Panc1 (cell line): ENCODE results near the gene POC5. TPM values are rescaled to one million over a fixed set of nuclear protein-coding genes. Genes with fewer than 3 reads are reported as not detected.

Experiments used
- ATAC-seq: fragments of 200-7000 bp; cut with Tn5 transposase; 2 replicates; pipeline ENCODE4 v1.9.1; 2020; ENCODE audit warnings: mild to moderate bottlenecking, moderate library complexity
- BruUV-seq: library from RNA; stranded (reverse); fragments of 400-500 nt; replicated peaks from 2 replicates; lab custom pipeline; 2021; lab: Mats Ljungman, UMichigan
- CTCF ChIA-PET: fragments of 300-600 bp; sonication (Branson Sonifier 250); formaldehyde crosslinking; loops from one replicate; lab custom pipeline; 2022; ENCODE audit warnings: antibody characterized with exemption; lab: Charles Lee
- POLR2A ChIA-PET: fragments of 300-600 bp; sonication (Branson Sonifier 250); formaldehyde crosslinking; loops from one replicate; lab custom pipeline; 2022; ENCODE audit warnings: antibody characterized with exemption; lab: Charles Lee
- DNase-seq: peaks from one replicate; pipeline ENCODE4 v3.0.0-alpha.2; 2010; ENCODE audit warnings: low read depth, low spot score
- H3K27ac ChIP-seq: 2 replicates; pipeline ENCODE4 v1.5.1; 2011; ENCODE audit warnings: mild to moderate bottlenecking, low read length, inconsistent platforms
- H3K27me3 ChIP-seq: fragments of 200-500 bp; sonication (Bioruptor generic); 2 replicates; pipeline ENCODE4 v1.6.0; 2014; ENCODE audit warnings: low read length, inconsistent platforms; ENCODE audit not compliant: control insufficient read depth, insufficient read depth
- H3K36me3 ChIP-seq: fragments of 200-500 bp; sonication (Bioruptor generic); 2 replicates; pipeline ENCODE4 v1.5.1; 2014; ENCODE audit warnings: inconsistent platforms, mild to moderate bottlenecking, low read length, moderate library complexity; ENCODE audit not compliant: control insufficient read depth, insufficient read depth
- H3K4me1 ChIP-seq: 2 replicates; pipeline ENCODE4 v1.5.1; 2011; ENCODE audit warnings: inconsistent platforms, mild to moderate bottlenecking, low read length, moderate library complexity; ENCODE audit not compliant: control insufficient read depth, insufficient read depth
- H3K4me3 ChIP-seq, 2 experiments: 2 replicates each; pipeline ENCODE4 v1.5.1; 2011 to 2012; ENCODE audit warnings: low read depth in 2 of 2, low read length in 2 of 2, mild to moderate bottlenecking in 2 of 2, inconsistent platforms in 1 of 2, moderate library complexity in 1 of 2
- H3K9me3 ChIP-seq: fragments of 200-500 bp; sonication (Bioruptor generic); 2 replicates; pipeline ENCODE4 v1.5.1; 2014; ENCODE audit warnings: low read depth, mild to moderate bottlenecking, inconsistent platforms, low read length, moderate library complexity; ENCODE audit not compliant: control insufficient read depth, insufficient read depth
- CTCF ChIP-seq: fragments of 450-650 bp; IDR thresholded peaks from 2 replicates; pipeline ENCODE4 v1.5.1; 2017; ENCODE audit warnings: mild to moderate bottlenecking
- POLR2AphosphoS5 ChIP-seq: IDR thresholded peaks from 2 replicates; pipeline ENCODE4 v1.6.1; 2012; ENCODE audit warnings: mild to moderate bottlenecking, low read depth, low read length, moderate library complexity
- REST ChIP-seq, 2 experiments: IDR thresholded peaks; 2 replicates each; pipeline ENCODE4 v1.6.1; 2011 to 2012; ENCODE audit warnings: low read depth in 2 of 2, control low read depth in 1 of 2, low read length in 1 of 2, mild to moderate bottlenecking in 1 of 2, moderate library complexity in 1 of 2; ENCODE audit not compliant: insufficient read depth in 1 of 2
- SIN3A ChIP-seq: IDR thresholded peaks from 2 replicates; pipeline ENCODE4 v1.6.1; 2012; ENCODE audit warnings: low read depth, mild to moderate bottlenecking, low read length, moderate library complexity, borderline replicate concordance; ENCODE audit not compliant: insufficient read depth
- TCF7L2 ChIP-seq: IDR thresholded peaks from 2 replicates; pipeline ENCODE4 v1.6.1; 2011; ENCODE audit warnings: mild to moderate bottlenecking, low read depth, low read length, inconsistent platforms
- in situ Hi-C: cut with HindIII; loops from 2 replicates; pipeline ENCODE4 v1.10.0; 2016; ENCODE audit warnings: low sequenced_read_pairs, low pct_unique_long_range_greater_than_20kb
- intact Hi-C: fragments of 100-400 bp; cut with micrococcal nuclease; formaldehyde crosslinking; loops from one replicate; pipeline ENCODE4 v1.10.0; 2022; ENCODE audit not compliant: unreplicated experiment
- total RNA-seq: library from RNA; stranded (reverse); gene quantifications from one replicate; pipeline ENCODE4 v1.2.1, GENCODE V29; 2021; ENCODE audit not compliant: unreplicated experiment

POC5 gene
- total RNA-seq, 1 experiment from 2014 or later, result 19.7 TPM

- POLR2A ChIA-PET, result no interaction called here
- H3K27ac ChIP-seq, result no peak overlapping the region
- TF ChIP-seq POLR2AphosphoS5 (no peak), REST (IDR thresholded peaks at IDR 0.05; ENCODE audit: insufficient read depth in 1 of 2, low read depth in 2 of 2, low read length in 1 of 2) (no peak), SIN3A (no peak), CTCF (no peak), TCF7L2 (no peak)
- BruUV-seq, result no TSS peak
- H3K36me3 ChIP-seq, result peaks cover 35% of the 10 kb centered on the region
- no peak overlapping the region for H3K4me3 ChIP-seq
- no peak for ATAC-seq
- H3K27me3 ChIP-seq, result no peaks in the 10 kb centered on the region
- H3K4me1 ChIP-seq, result no peaks in the 10 kb centered on the region
- H3K9me3 ChIP-seq, result no peaks in the 10 kb centered on the region
- in situ Hi-C loops (no loop called here), intact Hi-C loops (no loop called here)
- no peak for DNase-seq
- CTCF ChIA-PET, result no interaction called here
These were observed 30.8 kb downstream of the POC5 start for GRCh38 chr5:75686480-75686879.

- in situ Hi-C loops, result no loop called here
- ChIA-PET POLR2A (no interaction called here), CTCF (no interaction called here)
- intact Hi-C loops, result no loop called here
- no TSS peak for BruUV-seq
- ATAC-seq (no peak), DNase-seq (no peak)
- TF ChIP-seq SIN3A, result no peak
- TF ChIP-seq TCF7L2, result no peak
- no peak for TF ChIP-seq REST (IDR thresholded peaks at IDR 0.05; ENCODE audit: insufficient read depth in 1 of 2, low read depth in 2 of 2, low read length in 1 of 2)
- no peak for TF ChIP-seq CTCF
- no peak for TF ChIP-seq POLR2AphosphoS5
- Histone ChIP-seq H3K27me3 (no peaks in the 10 kb centered on the region), H3K27ac (no peak overlapping the region), H3K4me1 (no peaks in the 10 kb centered on the region; the same call in 1 of the 2 replicates), H3K4me3 (no peak overlapping the region), H3K9me3 (no peaks in the 10 kb centered on the region), H3K36me3 (peaks cover 23% of the 10 kb centered on the region)
These were observed 32.1 kb downstream of the POC5 start for GRCh38 chr5:75685141-75685540.
